GM21576 (cell line): ENCODE data around the gene HHIPL1.

Experiments
- ATAC-seq: cut with Tn5 transposase; IDR thresholded peaks from one replicate; pipeline ENCODE4 v1.9.1; 2021; ENCODE audit warnings: mild to moderate bottlenecking, moderate library complexity; ENCODE audit not compliant: unreplicated experiment

HHIPL1 gene

DNA sequence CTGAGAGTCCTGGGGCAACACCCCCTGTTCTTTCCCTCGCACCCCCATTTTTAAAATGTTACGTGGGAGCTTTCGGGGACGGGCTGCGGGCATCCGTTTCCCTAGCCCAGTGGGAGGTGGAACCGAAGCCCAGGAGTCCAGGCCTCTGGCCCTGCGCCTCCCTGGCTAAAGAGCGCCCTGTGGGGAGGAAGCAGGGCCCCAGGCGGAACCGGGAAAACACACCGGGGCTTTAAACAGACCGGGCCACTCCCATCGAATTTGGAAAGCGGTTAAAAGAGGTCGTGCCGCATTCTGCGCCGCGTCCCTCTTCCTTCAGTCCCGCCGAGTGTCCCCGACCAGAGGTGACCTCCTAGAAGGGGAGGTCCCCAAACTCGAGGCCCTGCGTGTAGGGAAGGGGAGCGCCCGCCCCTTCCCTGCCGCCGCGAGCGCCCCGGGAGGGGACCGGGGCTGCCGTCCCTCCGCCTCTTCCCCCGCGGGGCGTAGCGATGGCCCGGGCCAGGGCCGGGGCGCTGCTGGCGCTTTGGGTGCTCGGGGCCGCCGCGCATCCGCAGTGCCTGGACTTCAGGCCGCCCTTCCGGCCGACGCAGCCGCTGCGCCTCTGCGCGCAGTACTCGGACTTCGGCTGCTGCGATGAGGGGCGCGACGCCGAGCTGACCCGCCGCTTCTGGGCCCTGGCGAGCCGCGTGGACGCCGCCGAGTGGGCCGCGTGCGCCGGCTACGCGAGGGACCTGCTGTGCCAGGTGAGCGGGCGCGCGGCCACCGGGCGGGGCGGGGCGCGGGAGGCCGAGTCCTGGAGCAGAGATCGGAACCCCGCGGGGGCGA is at the start of gene HHIPL1:
Gene HHIPL1, plus strand, starts transcription at position 407 of the 822 bp plus-strand sequence. Its CDS starts 79 bp downstream, at position 486.
- ATAC-seq = no peak

DNA sequence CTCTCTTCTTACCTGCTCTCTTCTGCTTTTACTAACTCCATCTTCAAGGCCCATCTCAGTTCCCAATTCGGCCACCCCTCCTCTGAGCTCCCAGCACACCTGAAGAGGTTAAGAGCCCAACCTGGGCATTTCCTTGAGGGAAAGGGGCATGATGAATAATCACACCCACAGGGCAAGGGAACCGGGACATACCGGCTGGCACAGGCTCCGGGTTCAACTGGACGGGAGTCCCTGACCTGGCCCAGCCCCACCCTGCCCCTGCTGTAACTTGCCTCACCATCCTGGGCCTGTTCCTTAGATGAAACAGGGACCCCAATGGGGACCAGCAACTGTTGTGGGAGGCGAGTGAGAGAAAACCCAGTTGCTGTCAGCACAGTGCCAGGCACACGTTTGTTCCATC is 49.4 kb upstream of the HHIPL1 start:
- no peak for ATAC-seq

DNA sequence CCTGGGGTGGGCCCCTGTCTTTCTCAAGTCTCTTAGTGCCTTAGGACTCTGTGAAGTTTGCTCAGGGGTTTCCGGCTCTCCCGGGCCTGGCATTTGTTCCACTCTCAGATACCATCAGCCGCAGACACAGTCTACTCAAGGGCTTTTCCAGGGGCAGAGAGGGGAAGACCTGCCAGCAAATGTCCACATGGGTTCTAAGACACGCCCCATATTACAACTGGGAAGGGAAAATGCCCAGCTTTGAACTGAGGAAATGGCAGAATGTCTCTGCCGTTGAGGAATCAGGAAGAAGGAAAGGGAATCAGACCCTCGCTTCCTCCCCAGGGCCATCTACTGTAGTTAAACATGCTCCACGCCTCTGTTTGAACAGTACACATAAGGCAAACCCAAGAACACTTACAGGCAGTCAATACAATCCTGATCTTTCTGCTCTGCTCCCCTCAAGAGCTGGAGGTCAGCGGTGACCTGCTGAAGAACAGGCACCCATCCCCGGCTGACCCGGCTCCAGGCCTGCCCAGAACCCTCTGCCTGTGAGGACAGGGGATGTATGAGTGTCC is 48.8 kb upstream of the HHIPL1 start:
- no peak for ATAC-seq

- no peak for ATAC-seq
Measured at GRCh38 chr14:99596772-99597171, 48.2 kb upstream of the HHIPL1 start.

- no peak for ATAC-seq
Measured at GRCh38 chr14:99597911-99598600, 46.9 kb upstream of the HHIPL1 start.

DNA sequence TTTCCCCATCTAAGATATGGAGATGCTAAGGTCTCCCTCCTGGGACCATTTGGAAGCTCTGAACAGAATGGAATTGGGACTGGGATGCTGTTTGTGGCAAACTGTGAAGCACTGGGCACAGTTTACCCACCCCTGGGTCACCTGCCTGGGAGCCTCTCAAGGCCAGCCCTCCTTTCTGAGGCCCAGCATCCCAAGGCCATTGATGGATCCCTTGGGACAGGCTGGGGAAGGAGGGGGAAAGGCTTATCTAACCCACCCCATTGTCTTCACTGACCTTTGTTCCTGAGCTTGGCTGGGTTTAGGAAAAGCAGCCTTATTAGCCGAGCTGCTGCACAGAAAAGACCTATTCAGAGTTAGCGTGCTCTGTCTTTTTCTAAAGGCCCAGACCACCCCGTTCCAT is 46.2 kb upstream of the HHIPL1 start:
- no peak for ATAC-seq

DNA sequence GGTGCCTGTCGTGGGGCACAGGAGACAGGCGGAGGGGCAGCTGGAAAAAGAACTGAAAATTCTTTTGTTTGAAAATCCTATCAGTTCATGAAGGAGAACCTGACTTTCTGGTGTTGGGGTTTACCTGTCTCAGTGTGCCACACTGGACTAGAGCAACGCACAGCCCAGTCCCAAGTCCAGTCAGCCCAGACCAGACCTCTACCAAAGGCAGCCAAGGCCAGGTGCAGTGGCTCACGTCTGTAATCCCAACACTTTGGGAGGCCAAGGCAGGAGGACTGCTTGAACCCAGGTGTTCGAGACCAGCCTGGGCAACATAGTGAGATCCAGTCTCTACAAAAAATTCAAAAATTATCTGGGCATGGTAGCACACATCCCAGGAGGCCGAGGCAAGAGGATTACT is 45.5 kb upstream of the HHIPL1 start:
- no peak for ATAC-seq

- ATAC-seq = no peak
Measured at GRCh38 chr14:99600232-99600888, 44.6 kb upstream of the HHIPL1 start.

- no peak for ATAC-seq
Measured at GRCh38 chr14:99601361-99601831, 43.5 kb upstream of the HHIPL1 start.

DNA sequence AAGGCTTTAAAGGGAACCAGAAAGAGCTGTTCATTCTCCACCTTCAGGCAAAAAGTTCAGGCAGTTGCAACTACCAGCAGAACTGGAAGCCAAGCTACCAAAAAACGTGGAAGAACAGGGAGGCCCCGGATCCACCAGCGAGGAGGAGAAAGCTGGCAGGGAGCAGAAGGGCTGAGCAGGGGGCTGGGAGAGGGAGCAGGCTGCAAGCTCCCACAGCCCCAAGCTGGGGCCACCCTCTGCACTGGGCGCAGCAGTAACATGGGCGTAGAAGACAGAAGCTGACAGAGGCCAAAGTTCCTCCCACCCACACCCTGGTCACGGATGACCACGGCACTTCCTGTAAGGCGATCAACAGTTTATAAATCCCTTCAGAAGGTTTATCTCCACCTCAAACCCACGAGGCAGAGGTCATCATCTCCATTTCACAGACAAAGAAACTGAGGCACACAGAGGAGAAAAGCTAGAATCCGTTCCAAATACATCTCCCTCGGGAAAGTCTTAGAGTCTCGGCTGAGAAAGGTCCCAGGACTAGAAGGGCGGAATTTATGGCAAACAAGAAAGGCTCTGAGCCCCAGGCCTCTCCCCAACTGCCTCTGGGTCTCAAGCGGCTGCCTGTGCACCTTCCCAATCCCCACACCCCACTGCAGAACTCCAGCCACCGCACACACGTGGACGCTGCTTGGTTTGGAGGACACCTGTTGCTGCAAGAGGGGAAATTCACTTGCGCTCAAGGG is 42.7 kb upstream of the HHIPL1 start:
- ATAC-seq = no peak

DNA sequence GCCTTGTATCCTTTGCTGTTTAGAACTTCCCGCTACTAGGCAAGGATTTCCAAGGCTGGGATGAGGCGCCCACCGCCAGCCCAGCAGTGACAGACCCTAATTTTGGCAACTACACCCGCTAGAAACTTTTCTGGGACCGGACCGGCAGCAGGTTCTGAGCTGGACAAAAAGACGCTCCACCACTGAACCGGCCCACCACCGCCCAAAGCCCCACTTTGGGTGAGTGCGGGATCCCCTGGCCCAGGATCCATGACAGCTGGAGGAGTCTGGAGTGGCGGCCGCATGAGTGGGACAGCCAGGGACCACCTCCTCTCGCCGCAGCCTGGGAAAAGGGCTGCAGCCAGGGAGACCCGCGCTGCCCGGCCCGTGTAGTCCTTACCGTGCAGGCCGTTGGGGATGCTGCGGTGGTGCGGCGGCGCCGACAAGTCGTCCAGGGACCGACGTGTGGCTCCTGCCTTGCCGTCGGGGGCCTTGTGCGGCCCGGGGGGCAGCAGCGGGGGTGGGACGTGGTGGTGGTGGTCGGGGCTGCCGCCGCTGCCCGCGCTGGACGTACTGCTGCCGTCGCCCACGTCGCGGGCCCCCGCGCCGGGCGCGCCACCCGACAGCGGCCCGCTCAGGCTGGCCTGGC is 42.0 kb upstream of the HHIPL1 start:
- no peak for ATAC-seq

DNA sequence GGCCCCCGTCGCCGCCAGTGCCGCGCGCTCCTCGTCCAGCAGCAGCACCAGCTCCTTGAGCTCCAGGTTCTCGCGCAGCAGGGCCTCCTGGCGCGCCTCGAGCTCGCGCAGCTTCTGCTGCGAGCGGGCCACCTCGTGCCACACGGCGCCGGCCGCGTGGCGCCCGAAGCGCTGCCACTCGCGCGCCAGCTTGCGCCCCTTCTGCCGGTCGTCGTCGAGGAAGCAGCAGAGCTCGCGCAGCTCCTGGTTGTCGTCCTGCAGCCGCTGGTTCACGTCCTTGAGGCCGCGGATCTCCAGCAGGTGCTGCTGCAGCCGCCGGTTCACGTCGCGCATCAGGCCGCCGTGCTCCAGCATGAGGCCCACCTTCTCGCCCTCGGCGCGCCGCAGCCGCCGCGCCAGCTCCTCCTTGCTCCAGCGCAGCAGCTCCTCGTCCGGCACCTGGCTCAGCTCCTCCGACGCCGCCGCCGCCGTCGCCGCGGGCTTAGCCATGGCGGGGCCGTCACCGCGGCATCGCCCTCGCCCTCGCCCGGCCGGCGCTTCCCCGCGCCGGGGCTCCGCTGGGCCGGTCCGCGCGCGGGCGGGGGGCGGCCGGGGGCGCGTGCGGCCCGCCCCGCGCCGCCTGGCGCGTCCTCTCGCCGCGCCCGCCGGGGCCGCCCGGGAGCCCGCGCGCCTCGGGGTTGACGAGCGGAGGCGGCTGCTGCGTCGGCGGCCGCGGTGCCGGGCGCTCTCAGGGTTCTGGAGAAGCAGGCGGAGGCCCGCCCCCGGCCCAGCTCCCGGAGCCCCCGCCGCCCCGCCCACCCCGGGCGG is 41.3 kb upstream of the HHIPL1 start, which contains the start of gene CCDC85C:
Gene CCDC85C, minus strand, starts transcription at position 737 of the 807 bp plus-strand sequence. Its CDS starts 248 bp downstream, at position 489.
- ATAC-seq = peak; percentile 7

GRCh38 chr14:99604278-99604765 is 40.6 kb upstream of the HHIPL1 start:
- ATAC-seq = peak; percentile 89

DNA sequence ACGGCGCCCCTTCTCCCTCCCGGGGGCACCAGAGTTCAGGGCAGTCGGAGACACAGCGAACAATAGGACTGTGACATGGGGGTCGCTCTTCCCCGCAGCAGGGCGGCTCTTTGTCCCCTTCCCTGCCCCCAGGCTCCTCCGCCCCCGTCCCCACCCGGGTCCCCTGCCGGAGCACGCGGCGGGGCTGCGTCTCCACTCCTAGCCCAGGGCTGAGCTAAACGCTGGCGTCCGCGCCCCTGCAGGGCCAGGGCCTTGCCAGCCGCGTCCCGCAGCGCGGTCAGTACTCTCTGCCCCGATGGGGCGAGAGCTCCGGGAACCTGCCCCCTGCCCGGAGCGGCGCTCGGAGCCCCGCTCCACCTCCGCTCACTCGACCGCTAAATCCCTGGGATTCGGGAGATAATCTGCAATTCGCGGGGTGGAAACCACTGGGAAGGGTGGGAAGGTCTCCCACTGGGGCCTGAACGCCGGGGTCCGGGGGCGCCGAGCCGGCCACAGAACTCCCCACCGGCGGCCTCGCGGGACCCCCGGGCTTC is 40.1 kb upstream of the HHIPL1 start:
- peak; percentile 10 for ATAC-seq

DNA sequence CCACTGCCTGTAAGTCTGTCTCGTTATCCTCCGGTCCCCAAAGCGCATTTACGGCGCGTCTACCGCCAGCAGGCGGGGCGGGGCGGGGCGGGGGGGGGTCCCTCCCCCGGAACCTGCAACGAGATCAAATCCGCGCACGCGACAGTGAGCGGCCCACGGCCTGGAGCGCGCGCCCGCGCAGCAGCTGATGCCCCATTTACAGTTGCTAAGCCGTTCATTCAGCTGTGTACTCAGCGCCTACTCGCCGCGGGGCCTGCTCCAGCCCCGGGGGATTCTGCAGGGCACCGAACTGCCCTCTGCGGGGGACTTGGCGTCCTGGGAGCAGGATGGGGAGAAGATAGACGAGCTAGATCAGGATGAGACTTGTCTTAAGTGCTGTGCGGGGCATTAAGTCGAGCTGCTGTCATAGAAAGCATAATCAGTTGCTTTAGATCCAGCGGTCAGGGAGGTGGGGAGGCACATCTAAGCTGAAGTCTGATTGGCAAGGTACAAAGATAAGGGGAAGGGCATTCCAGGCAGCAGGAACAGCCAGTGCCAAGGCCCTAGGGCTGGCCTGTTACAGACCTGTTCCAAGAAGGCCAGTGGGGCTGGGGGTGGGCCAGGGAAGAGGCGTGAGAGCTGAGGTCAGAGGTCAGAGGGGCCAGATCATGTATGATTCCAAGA is 39.5 kb upstream of the HHIPL1 start:
- no peak for ATAC-seq

GRCh38 chr14:99606359-99606758 is 38.6 kb upstream of the HHIPL1 start:
- ATAC-seq = no peak

GRCh38 chr14:99608591-99608990 is 36.3 kb upstream of the HHIPL1 start:
- ATAC-seq = no peak
